GM23338 (cell line): Measurements from ENCODE around the gene TMEM213. TPM values are rescaled to one million over a fixed set of nuclear protein-coding genes. Genes with fewer than 3 reads are reported as not detected.

Experiments used
- ATAC-seq: fragments of 200-7000 bp; cut with Tn5 transposase; 3 replicates; pipeline ENCODE4 v1.9.1; 2020
- DNase-seq: peaks from one replicate; pipeline ENCODE4 v3.0.0-alpha.2; 2015; ENCODE audit warnings: low spot score
- H2AFZ ChIP-seq: fragments of 200-600 bp; sonication (generic); 2 replicates; pipeline ENCODE4 v1.8.0; 2016; ENCODE audit warnings: antibody characterized with exemption, mild to moderate bottlenecking, moderate library complexity
- H3F3A ChIP-seq: fragments of 200-600 bp; sonication (generic); replicated peaks from 2 replicates; pipeline ENCODE4 v1.8.0; 2017; ENCODE audit warnings: antibody characterized with exemption, mixed run types, low read depth
- H3K27ac ChIP-seq: fragments of 200-600 bp; sonication (generic); 2 replicates; pipeline ENCODE4 v1.6.1; 2016; ENCODE audit warnings: low read depth
- H3K27me3 ChIP-seq: fragments of 200-600 bp; sonication (generic); 2 replicates; pipeline ENCODE4 v1.8.0; 2016; ENCODE audit warnings: mild to moderate bottlenecking, mixed run types, moderate library complexity; ENCODE audit not compliant: insufficient read depth
- H3K36me3 ChIP-seq: fragments of 200-600 bp; sonication (generic); 2 replicates; pipeline ENCODE4 v1.8.0; 2016; ENCODE audit warnings: mild to moderate bottlenecking; ENCODE audit not compliant: insufficient read depth
- H3K4me1 ChIP-seq: fragments of 200-600 bp; sonication (generic); 2 replicates; pipeline ENCODE4 v1.8.0; 2016; ENCODE audit warnings: mild to moderate bottlenecking, moderate library complexity; ENCODE audit not compliant: insufficient read depth
- H3K4me2 ChIP-seq: fragments of 200-600 bp; sonication (generic); 2 replicates; pipeline ENCODE4 v1.7.1; 2017; ENCODE audit warnings: mixed run types
- H3K4me3 ChIP-seq: fragments of 200-600 bp; sonication (generic); 2 replicates; pipeline ENCODE4 v1.6.1; 2016; ENCODE audit warnings: mixed run types
- H3K79me2 ChIP-seq: fragments of 200-600 bp; sonication (generic); replicated peaks from 2 replicates; pipeline ENCODE4 v1.8.0; 2017; ENCODE audit warnings: mild to moderate bottlenecking; ENCODE audit not compliant: insufficient read depth
- H3K9me2 ChIP-seq: fragments of 200-600 bp; sonication (generic); 2 replicates; pipeline ENCODE4 v1.8.0; 2017; ENCODE audit not compliant: insufficient read depth
- H4K20me1 ChIP-seq: fragments of 200-600 bp; sonication (generic); replicated peaks from 2 replicates; pipeline ENCODE4 v1.8.0; 2017; ENCODE audit warnings: mild to moderate bottlenecking; ENCODE audit not compliant: insufficient read depth
- H3K27ac Mint-ChIP-seq: 2 replicates; pipeline ENCODE4 v1.8.0; 2020; ENCODE audit warnings: inconsistent platforms, mild to moderate bottlenecking, moderate library complexity, mixed read lengths
- H3K27me3 Mint-ChIP-seq: 3 replicates; pipeline ENCODE4 v1.8.0; 2022; ENCODE audit warnings: low read depth, mild to moderate bottlenecking, moderate library complexity, mixed read lengths, inconsistent platforms; ENCODE audit not compliant: insufficient read depth, poor library complexity
- H3K36me3 Mint-ChIP-seq: 3 replicates; pipeline ENCODE4 v1.8.0; 2021; ENCODE audit warnings: low read depth, mild to moderate bottlenecking, inconsistent platforms, moderate library complexity, mixed read lengths
- H3K4me1 Mint-ChIP-seq: 3 replicates; pipeline ENCODE4 v1.8.0; 2020; ENCODE audit warnings: mild to moderate bottlenecking, inconsistent platforms, mixed read lengths
- H3K4me3 Mint-ChIP-seq: 3 replicates; pipeline ENCODE4 v1.8.0; 2021; ENCODE audit warnings: moderate library complexity, mild to moderate bottlenecking, inconsistent platforms, mixed read lengths
- H3K9me3 Mint-ChIP-seq: 3 replicates; pipeline ENCODE4 v1.8.0; 2020; ENCODE audit warnings: moderate library complexity, mild to moderate bottlenecking, inconsistent platforms, mixed read lengths
- JUNB ChIP-seq: IDR thresholded peaks from one replicate; pipeline ENCODE4 v1.6.1; 2016; ENCODE audit warnings: antibody characterized with exemption; ENCODE audit not compliant: unreplicated experiment
- POLR2AphosphoS5 ChIP-seq: IDR thresholded peaks from 2 replicates; pipeline ENCODE4 v1.6.1; 2016; ENCODE audit warnings: antibody characterized with exemption, low read depth
- STAT1 ChIP-seq: IDR thresholded peaks from one replicate; pipeline ENCODE4 v1.6.1; 2016; ENCODE audit warnings: antibody characterized with exemption; ENCODE audit not compliant: unreplicated experiment
- ZNF331 ChIP-seq: fragments of 250-450 bp; sonication (Bioruptor Pico); IDR thresholded peaks from 2 replicates; pipeline ENCODE4 v1.5.0; 2020; ENCODE audit warnings: low read depth, mild to moderate bottlenecking, moderate library complexity
- ZNF462 ChIP-seq: fragments of 250-450 bp; sonication (Bioruptor Pico); IDR thresholded peaks from 2 replicates; pipeline ENCODE4 v1.5.0; 2020; ENCODE audit warnings: mild to moderate bottlenecking, moderate library complexity
- polyA plus RNA-seq: library from polyadenylated mRNA; unstranded; fragments of >200 nt; fragmentation: Nextera tagmentation; extraction: Ambion mirVana; gene quantifications from 2 replicates; pipeline ENCODE4 v1.2.1, GENCODE V29; 2016
- total RNA-seq: library from RNA; depleted of rRNA; stranded (reverse); fragments of >200 nt; shearing (Covaris generic); gene quantifications from 2 replicates; pipeline ENCODE4 v1.2.3, GENCODE V29; 2014
- TF ChIP-seq, protein P1 (sequence below): IDR thresholded peaks from one replicate; pipeline ENCODE4 v1.6.1; 2018; ENCODE audit warnings: antibody characterized with exemption; ENCODE audit not compliant: unreplicated experiment

Gene TMEM213
- total and polyA plus RNA-seq, 2 experiments from 2014 or later: 0.89 TPM; not detected in 1

DNA sequence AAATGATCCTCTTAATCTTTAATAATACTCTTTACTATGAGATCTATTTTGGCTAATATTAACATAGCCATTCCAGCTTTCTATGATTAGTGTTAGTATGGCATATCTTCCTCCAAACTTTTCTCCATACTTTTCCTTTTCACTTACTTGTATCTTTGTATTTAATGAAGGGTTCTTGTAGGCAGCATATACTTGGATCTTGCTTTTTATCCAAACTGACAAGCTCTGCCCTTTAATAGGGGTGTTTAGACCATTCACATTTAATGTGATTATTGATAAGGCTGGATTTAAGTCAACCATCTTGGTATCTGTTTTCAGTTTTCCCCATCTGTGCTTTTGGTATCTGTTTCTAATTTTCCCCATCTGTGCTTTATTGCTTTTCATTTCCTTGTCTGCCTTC, 59.9 kb downstream of the TMEM213 start (continued):
- no peak for TF ChIP-seq ZNF462
- TF ChIP-seq, protein P1, sequence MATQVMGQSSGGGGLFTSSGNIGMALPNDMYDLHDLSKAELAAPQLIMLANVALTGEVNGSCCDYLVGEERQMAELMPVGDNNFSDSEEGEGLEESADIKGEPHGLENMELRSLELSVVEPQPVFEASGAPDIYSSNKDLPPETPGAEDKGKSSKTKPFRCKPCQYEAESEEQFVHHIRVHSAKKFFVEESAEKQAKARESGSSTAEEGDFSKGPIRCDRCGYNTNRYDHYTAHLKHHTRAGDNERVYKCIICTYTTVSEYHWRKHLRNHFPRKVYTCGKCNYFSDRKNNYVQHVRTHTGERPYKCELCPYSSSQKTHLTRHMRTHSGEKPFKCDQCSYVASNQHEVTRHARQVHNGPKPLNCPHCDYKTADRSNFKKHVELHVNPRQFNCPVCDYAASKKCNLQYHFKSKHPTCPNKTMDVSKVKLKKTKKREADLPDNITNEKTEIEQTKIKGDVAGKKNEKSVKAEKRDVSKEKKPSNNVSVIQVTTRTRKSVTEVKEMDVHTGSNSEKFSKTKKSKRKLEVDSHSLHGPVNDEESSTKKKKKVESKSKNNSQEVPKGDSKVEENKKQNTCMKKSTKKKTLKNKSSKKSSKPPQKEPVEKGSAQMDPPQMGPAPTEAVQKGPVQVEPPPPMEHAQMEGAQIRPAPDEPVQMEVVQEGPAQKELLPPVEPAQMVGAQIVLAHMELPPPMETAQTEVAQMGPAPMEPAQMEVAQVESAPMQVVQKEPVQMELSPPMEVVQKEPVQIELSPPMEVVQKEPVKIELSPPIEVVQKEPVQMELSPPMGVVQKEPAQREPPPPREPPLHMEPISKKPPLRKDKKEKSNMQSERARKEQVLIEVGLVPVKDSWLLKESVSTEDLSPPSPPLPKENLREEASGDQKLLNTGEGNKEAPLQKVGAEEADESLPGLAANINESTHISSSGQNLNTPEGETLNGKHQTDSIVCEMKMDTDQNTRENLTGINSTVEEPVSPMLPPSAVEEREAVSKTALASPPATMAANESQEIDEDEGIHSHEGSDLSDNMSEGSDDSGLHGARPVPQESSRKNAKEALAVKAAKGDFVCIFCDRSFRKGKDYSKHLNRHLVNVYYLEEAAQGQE: no peak

GRCh38 chr7:138861051-138861450, 63.3 kb downstream of the TMEM213 start:
- ATAC-seq (no peak), DNase-seq (no peak)
- Histone ChIP-seq H3K79me2 (no peaks in the 10 kb centered on the region), H3K4me2 (no peak overlapping the region), H3K4me1 (no peaks in the 10 kb centered on the region), H3K9me2 (no peaks in the 10 kb centered on the region), H3K27ac (no peak overlapping the region), H2AFZ (no peak overlapping the region), H3K27me3 (no peaks in the 10 kb centered on the region), H3F3A (no peaks in the 10 kb centered on the region), H3K36me3 (no peaks in the 10 kb centered on the region; the same call in 1 of the 2 replicates), H3K4me3 (no peak overlapping the region), H4K20me1 (no peaks in the 10 kb centered on the region)
- Mint-ChIP-seq H3K36me3 (peaks cover 67% of the 10 kb centered on the region), H3K27ac (no peak overlapping the region; the same call in 1 of the 2 replicates), H3K27me3 (peaks cover 6% of the 10 kb centered on the region), H3K9me3 (peaks cover 10% of the 10 kb centered on the region; the same call in 2 of the 3 replicates), H3K4me1 (no peaks in the 10 kb centered on the region), H3K4me3 (no peak overlapping the region)
- TF ChIP-seq ZNF331 (CRISPR knock-in tag) (no peak), POLR2AphosphoS5 (no peak), ZNF462 (no peak), JUNB (no peak), STAT1 (no peak)
